CD4-positive, CD25-positive, alpha-beta regulatory T cell (primary cell): ENCODE results near the gene ZNF37A. TPM values are rescaled to one million over a fixed set of nuclear protein-coding genes. Genes with fewer than 3 reads are reported as not detected.
"Not testable (repeated sequence)": the region's sequence is repeated elsewhere in the genome, so short reads cannot be mapped to it uniquely, and the experiment has no call there.

ENCODE experiments used
- ATAC-seq, 2 donors: fragments of 150-1000 bp; cut with Tn5 transposase; one replicate each; pipeline ENCODE4 v1.10.0; 2021; ENCODE audit warnings: low read depth in 2 of 2, moderate number of reproducible peaks in 2 of 2, moderate library complexity in 1 of 2
- DNase-seq, 3 donors: peaks; one replicate each; pipeline versions ENCODE4 v3.0.0 to v3.0.0-alpha.2; 2012 to 2022; ENCODE audit warnings: mixed read lengths in 1 of 3
- H3K27ac ChIP-seq: one replicate; pipeline ENCODE4 v1.7.0; 2013; ENCODE audit warnings: mild to moderate bottlenecking, low read length; ENCODE audit not compliant: insufficient read depth, poor library complexity, severe bottlenecking
- H3K27me3 ChIP-seq: one replicate; pipeline ENCODE4 v1.7.0; 2013; ENCODE audit warnings: low read length; ENCODE audit not compliant: control insufficient read depth, insufficient read depth
- H3K36me3 ChIP-seq: one replicate; pipeline ENCODE4 v1.7.0; 2013; ENCODE audit warnings: mild to moderate bottlenecking, low read length, moderate library complexity; ENCODE audit not compliant: control insufficient read depth, insufficient read depth
- H3K4me1 ChIP-seq: 2 replicates; pipeline ENCODE4 v1.7.0; 2013; ENCODE audit warnings: mild to moderate bottlenecking, low read length; ENCODE audit not compliant: insufficient read depth, control insufficient read depth, poor library complexity, severe bottlenecking
- H3K4me3 ChIP-seq: one replicate; pipeline ENCODE4 v1.7.0; 2013; ENCODE audit warnings: low read depth, mild to moderate bottlenecking, low read length, moderate library complexity
- H3K9me3 ChIP-seq, 2 experiments: 1 replicate in 1 of 2; 2 replicates in 1 of 2; pipeline ENCODE4 v1.7.0; 2013; ENCODE audit warnings: low read length in 2 of 2, mild to moderate bottlenecking in 1 of 2, moderate library complexity in 1 of 2; ENCODE audit not compliant: control insufficient read depth in 2 of 2
- H3K27ac Mint-ChIP-seq, 3 donors: one replicate each; pipeline ENCODE4 v1.8.0; 2020 to 2022; ENCODE audit warnings: mild to moderate bottlenecking in 3 of 3, mixed read lengths in 3 of 3, moderate library complexity in 2 of 3
- H3K27me3 Mint-ChIP-seq: one replicate; pipeline ENCODE4 v1.8.0; 2022; ENCODE audit warnings: mild to moderate bottlenecking, mixed read lengths
- H3K36me3 Mint-ChIP-seq: one replicate; pipeline ENCODE4 v1.8.0; 2020; ENCODE audit warnings: mixed read lengths
- H3K4me1 Mint-ChIP-seq, 4 donors: one replicate each; pipeline ENCODE4 v1.8.0; 2020 to 2022; ENCODE audit warnings: mixed read lengths in 4 of 4, mild to moderate bottlenecking in 1 of 4
- H3K4me3 Mint-ChIP-seq, 4 donors: one replicate each; pipeline ENCODE4 v1.8.0; 2020 to 2022; ENCODE audit warnings: mild to moderate bottlenecking in 4 of 4, mixed read lengths in 4 of 4, moderate library complexity in 3 of 4
- H3K9me3 Mint-ChIP-seq, 7 donors: one replicate each; pipeline ENCODE4 v1.8.0; 2020 to 2022; ENCODE audit warnings: mixed read lengths in 7 of 7, mild to moderate bottlenecking in 3 of 7, moderate library complexity in 2 of 7
- polyA plus RNA-seq, 4 donors: library from polyadenylated mRNA; unstranded; fragments of 300-500 nt; fragmentation: Illumina TruSeq; gene quantifications; one replicate each; pipeline ENCODE4 v1.2.3, GENCODE V29; 2021
- total RNA-seq: library from RNA; stranded (reverse); gene quantifications from one replicate; pipeline ENCODE4 v1.2.3, GENCODE V29; 2022

The ZNF37A gene
- total and polyA plus RNA-seq, 5 donors from 2014 or later, result 4.2 to 18.8 (median 4.3) TPM

DNA sequence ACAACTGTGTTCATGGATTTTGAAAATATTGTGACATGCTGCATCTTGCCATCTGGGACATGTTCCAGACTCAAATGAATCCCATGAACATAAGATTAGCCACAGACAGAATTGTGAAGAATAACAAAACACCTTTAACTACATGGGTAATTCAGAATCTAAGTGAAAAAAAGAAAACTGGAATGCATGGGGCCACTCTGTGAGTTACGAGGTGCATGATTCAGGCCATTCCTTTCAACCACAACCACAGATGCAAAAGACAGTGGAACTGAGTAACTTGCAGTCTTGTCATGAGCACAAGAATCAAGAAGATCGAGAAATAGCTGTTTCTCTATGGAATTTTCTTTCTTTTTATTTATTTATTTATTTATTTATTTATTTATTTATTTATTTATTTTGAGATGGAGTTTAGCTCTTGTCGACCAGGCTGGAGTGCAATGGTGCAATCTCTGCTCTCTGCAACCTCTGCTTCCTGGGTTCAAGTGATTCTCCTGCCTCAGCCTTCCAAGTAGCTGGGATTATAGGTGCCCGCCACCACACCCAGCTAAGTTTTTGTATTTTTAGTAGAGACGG is 56.8 kb downstream of the ZNF37A start:
- not testable (repeated sequence) for H3K27me3 Mint-ChIP-seq, DNase-seq, H3K36me3 Mint-ChIP-seq, H3K27ac Mint-ChIP-seq, H3K4me1 ChIP-seq, H3K9me3 ChIP-seq, H3K4me1 Mint-ChIP-seq, H3K4me3 ChIP-seq, H3K36me3 ChIP-seq, H3K9me3 Mint-ChIP-seq, ATAC-seq, H3K27me3 ChIP-seq, H3K4me3 Mint-ChIP-seq, H3K27ac ChIP-seq

DNA sequence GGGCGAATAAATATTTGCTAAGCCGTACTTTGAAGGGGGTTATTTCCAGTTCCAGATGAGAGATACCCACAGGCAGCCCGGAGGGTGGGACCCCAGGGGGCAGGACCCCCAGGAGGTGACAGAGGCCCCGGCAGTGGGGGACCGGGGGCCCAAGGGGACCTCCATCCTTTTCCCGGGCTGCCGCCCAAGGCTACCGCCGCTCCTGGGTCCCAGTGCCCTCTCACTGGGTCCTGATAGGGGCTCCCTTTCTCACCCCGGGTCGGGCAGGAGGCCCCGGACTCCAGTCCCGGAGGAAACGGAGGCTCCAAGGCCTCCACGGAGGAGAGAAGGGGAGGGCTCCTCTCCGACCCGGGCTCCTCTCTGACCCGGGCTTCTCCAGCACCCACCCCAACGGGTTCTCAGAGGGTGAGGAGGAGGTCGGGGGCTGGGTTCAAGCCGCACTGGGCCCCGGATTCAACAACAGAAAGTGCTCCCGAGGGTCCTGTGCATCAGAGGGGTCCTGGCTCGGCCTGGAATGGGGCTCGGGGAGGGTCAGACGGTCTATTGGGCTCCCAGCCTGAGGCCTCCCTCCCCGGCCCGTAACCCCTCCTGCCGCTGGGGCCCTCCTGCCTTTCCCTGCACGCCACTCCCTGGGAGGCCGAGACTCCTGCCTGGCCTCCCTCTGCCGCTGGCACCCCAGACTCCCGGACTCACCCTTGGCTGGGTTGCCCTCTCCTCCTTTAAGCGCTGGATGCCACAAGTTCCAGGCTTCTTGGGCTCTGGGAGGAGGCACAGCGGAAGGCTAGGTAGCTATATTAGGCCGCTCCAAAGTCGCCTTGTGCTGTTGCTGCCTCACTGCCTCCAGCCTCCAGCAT is 62.5 kb downstream of the ZNF37A start:
- ATAC-seq, result no peak
- Histone ChIP-seq H3K4me1 (no peaks in the 10 kb centered on the region), H3K9me3 (peaks cover 7 to 9% of the 10 kb centered on the region in 2 experiments), H3K36me3 (no peaks in the 10 kb centered on the region), H3K27ac (no peak overlapping the region), H3K4me3 (no peak overlapping the region), H3K27me3 (no peaks in the 10 kb centered on the region)
- no peaks in the 10 kb centered on the region for H3K4me1 Mint-ChIP-seq
- peaks cover 3 to 20% (median 10%) of the 10 kb centered on the region in 7 donors for H3K9me3 Mint-ChIP-seq
- no peaks in the 10 kb centered on the region for H3K27me3 Mint-ChIP-seq
- no peak overlapping the region for H3K27ac Mint-ChIP-seq
- DNase-seq, result no peak
- H3K36me3 Mint-ChIP-seq, result no peaks in the 10 kb centered on the region
- H3K4me3 Mint-ChIP-seq, result no peak overlapping the region

DNA sequence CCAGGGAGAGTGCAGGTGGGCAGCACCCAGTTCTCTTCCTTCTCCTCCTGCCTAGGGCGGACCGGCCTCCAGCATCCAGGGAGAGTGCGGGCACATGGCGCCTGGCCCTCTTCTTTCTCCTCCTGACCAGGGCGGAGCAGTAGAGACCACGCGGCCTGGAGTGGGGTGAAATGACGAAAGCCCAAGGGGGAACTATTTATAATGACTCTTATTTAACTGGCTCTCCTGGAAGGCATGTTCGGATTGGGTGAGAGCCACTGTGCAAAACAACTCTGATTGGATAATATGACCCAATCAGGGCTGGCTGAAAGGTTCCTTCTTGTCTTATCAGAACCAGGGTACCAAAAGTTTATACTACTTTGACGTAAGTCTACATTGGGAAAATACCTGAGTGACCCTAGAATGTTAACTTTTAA is 63.1 kb downstream of the ZNF37A start:
- Mint-ChIP-seq H3K9me3 (peaks cover 2 to 20% (median 10%) of the 10 kb centered on the region in 7 donors), H3K4me3 (no peak overlapping the region), H3K27me3 (no peaks in the 10 kb centered on the region), H3K27ac (no peak overlapping the region), H3K4me1 (no peaks in the 10 kb centered on the region), H3K36me3 (no peaks in the 10 kb centered on the region)
- Histone ChIP-seq H3K36me3 (no peaks in the 10 kb centered on the region), H3K4me3 (no peak overlapping the region), H3K27me3 (no peaks in the 10 kb centered on the region), H3K9me3 (peaks cover 7 to 9% of the 10 kb centered on the region in 2 experiments), H3K27ac (no peak overlapping the region), H3K4me1 (no peaks in the 10 kb centered on the region)
- ATAC-seq, result no peak
- DNase-seq, result no peak

DNA sequence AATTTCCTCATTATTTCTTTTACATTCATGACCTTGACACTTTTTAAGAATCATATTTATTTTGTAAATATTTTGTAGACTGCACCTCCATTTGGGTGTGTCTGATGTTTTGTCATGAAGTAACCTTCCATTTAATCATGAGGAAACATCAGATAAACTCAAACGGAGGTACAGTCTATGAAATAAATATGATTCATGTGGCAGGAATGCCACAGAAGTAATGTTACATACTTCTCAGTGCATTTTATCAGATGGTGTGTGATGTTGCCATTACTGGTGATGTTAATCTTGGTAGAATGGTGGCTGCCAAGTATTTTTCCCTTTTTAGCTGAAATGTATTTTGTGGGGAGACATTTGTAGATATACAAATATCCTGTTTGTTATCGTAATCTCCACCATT is 64.9 kb downstream of the ZNF37A start:
- Mint-ChIP-seq H3K9me3 (peaks cover 2 to 20% (median 10%) of the 10 kb centered on the region in 7 donors), H3K4me3 (no peak overlapping the region), H3K4me1 (no peaks in the 10 kb centered on the region), H3K27ac (no peak overlapping the region), H3K27me3 (no peaks in the 10 kb centered on the region), H3K36me3 (no peaks in the 10 kb centered on the region)
- H3K4me1 ChIP-seq, result no peaks in the 10 kb centered on the region
- H3K9me3 ChIP-seq, result peaks cover 7 to 9% of the 10 kb centered on the region in 2 experiments
- no peaks in the 10 kb centered on the region for H3K27me3 ChIP-seq
- no peak overlapping the region for H3K27ac ChIP-seq
- H3K4me3 ChIP-seq, result no peak overlapping the region
- H3K36me3 ChIP-seq, result no peaks in the 10 kb centered on the region
- DNase-seq, result no peak
- ATAC-seq, result no peak

DNA sequence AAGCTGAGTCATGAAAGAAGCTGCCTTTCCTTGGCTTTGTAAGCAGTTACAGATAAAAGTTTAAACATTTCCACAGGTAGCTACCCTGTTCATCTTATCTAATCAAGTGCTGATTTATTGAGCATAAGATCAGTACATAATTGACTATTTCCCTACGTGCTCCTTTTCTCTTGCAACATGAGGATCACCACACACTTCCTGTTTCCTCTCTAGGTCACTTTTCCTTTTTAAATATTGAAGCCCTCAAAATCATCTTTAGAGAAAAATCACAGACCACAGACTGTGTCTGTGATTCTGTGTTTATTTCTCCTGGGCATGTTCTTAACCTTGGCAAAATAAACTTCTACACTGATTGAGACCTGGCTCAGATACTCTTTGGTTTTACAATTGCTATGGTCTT is 69.5 kb downstream of the ZNF37A start:
- no peak overlapping the region for H3K27ac Mint-ChIP-seq
- H3K27me3 Mint-ChIP-seq, result no peaks in the 10 kb centered on the region
- H3K9me3 Mint-ChIP-seq, result peaks cover 0 to 20% (median 8%) of the 10 kb centered on the region in 7 donors
- Histone ChIP-seq H3K27me3 (no peaks in the 10 kb centered on the region), H3K4me1 (no peaks in the 10 kb centered on the region), H3K4me3 (no peak overlapping the region), H3K27ac (no peak overlapping the region), H3K9me3 (peaks cover 7 to 9% of the 10 kb centered on the region in 2 experiments), H3K36me3 (no peaks in the 10 kb centered on the region)
- no peaks in the 10 kb centered on the region for H3K36me3 Mint-ChIP-seq
- no peak overlapping the region for H3K4me3 Mint-ChIP-seq
- ATAC-seq (no peak), DNase-seq (no peak)
- no peaks in the 10 kb centered on the region for H3K4me1 Mint-ChIP-seq

DNA sequence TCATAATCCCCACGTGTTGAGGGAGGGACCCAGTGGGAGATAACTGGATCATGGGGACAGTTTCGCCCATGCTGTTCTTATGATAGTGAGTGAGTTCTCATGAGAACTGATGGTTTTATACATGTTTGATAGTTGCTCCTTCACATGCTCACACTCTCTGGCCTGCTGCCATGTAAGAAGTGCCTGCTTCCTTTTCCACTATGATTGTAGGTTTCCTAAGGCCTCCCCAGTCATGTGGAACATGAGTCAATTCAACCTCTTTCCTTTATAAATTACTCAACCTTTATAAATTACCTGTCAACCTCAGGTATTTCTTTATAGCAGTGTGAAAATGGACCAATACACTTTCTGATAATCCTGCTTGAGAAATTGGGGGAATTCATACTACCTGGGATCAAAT is 80.2 kb downstream of the ZNF37A start:
- Histone ChIP-seq H3K27me3 (no peaks in the 10 kb centered on the region), H3K36me3 (no peaks in the 10 kb centered on the region), H3K9me3 (no peaks in the 10 kb centered on the region), H3K27ac (no peak overlapping the region), H3K4me1 (no peaks in the 10 kb centered on the region), H3K4me3 (no peak overlapping the region)
- Mint-ChIP-seq H3K36me3 (no peaks in the 10 kb centered on the region), H3K27ac (no peak overlapping the region), H3K27me3 (no peaks in the 10 kb centered on the region), H3K4me1 (no peaks in the 10 kb centered on the region), H3K4me3 (no peak overlapping the region), H3K9me3 (peaks cover 0 to 10% (median 3%) of the 10 kb centered on the region in 7 donors)
- no peak for ATAC-seq
- no peak for DNase-seq

DNA sequence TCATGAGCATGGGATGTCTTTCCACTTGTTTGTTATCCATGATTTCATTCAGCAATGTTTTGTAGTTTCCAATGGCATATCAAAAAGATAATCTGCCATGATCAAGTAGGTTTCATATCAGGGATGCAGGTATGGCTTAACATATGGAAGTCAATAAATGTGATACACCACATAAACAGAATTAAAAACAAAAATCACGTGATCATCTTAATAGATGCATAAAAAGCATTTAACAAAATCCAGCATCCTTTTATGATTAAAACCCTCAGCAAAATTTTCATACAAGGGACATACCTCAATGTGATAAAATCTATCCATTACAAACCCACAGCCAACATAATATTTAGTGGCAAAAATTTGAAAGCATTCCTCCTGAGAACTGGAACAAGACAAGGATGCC is 90.3 kb downstream of the ZNF37A start:
- no peak for ATAC-seq

More for the DNA sequence above, 90.3 kb downstream of the ZNF37A start:
- H3K9me3 Mint-ChIP-seq, result peaks cover 0 to 26% (median 6%) of the 10 kb centered on the region in 7 donors
- no peaks in the 10 kb centered on the region for H3K4me1 Mint-ChIP-seq
- no peaks in the 10 kb centered on the region for H3K36me3 ChIP-seq
- H3K27me3 ChIP-seq, result no peaks in the 10 kb centered on the region
- no peaks in the 10 kb centered on the region for H3K4me1 ChIP-seq
- H3K4me3 Mint-ChIP-seq, result no peak overlapping the region
- H3K27ac Mint-ChIP-seq, result no peak overlapping the region
- no peak overlapping the region for H3K4me3 ChIP-seq
- H3K36me3 Mint-ChIP-seq, result no peaks in the 10 kb centered on the region
- H3K9me3 ChIP-seq, result peaks cover 0 to 2% of the 10 kb centered on the region in 2 experiments
- DNase-seq, result no peak
- H3K27me3 Mint-ChIP-seq, result no peaks in the 10 kb centered on the region
- H3K27ac ChIP-seq, result no peak overlapping the region
